ENCODE results near the gene TRAM2. TPM values are rescaled to one million over a fixed set of nuclear protein-coding genes. Genes with fewer than 3 reads are reported as not detected.

Gene TRAM2
- total RNA-seq, 6 donors from 2014 or later = 9.4 to 26.8 (median 14.3) TPM

- no peak for DNase-seq
- no peak for ATAC-seq (ENCODE audit: low FRiP score in 2 of 2)
- Histone ChIP-seq H3K36me3 (peaks cover 0 to 26% (median 11%) of the 10 kb centered on the region in 4 donors), H3K4me1 (peaks cover 0 to 9% (median 0%) of the 10 kb centered on the region in 4 donors), H3K9me3 (no peaks in the 10 kb centered on the region), H3K27ac (no peak overlapping the region), H3K27me3 (no peaks in the 10 kb centered on the region), H3K4me3 (no peak overlapping the region)
- no peak for TF ChIP-seq EP300 (IDR thresholded peaks at IDR 0.05)
- no peak for TF ChIP-seq POLR2AphosphoS5 (IDR thresholded peaks at IDR 0.05)
- TF ChIP-seq CTCF (IDR thresholded peaks at IDR 0.05) = no peak
- no peak for TF ChIP-seq POLR2A (IDR thresholded peaks at IDR 0.05)
- WGBS, 2 donors = 89 to 96% methylated on average over 4 of the region's 4 CpGs
Observed at GRCh38 chr6:52531396-52531795, 45.5 kb downstream of the TRAM2 start.

- no peak overlapping the region for H3K4me3 ChIP-seq
- H3K36me3 ChIP-seq = peaks cover 0 to 24% (median 10%) of the 10 kb centered on the region in 4 donors
- TF ChIP-seq CTCF (IDR thresholded peaks at IDR 0.05) (no peak), POLR2AphosphoS5 (IDR thresholded peaks at IDR 0.05) (no peak), POLR2A (IDR thresholded peaks at IDR 0.05) (no peak), EP300 (IDR thresholded peaks at IDR 0.05) (no peak)
- H3K9me3 ChIP-seq = no peaks in the 10 kb centered on the region
- H3K4me1 ChIP-seq = peaks cover 0 to 5% (median 0%) of the 10 kb centered on the region in 4 donors
- no peak overlapping the region for H3K27ac ChIP-seq
- DNase-seq (no peak), ATAC-seq (ENCODE audit: low FRiP score in 2 of 2) (no peak)
- H3K27me3 ChIP-seq = no peaks in the 10 kb centered on the region
- WGBS, 2 donors = 97 to 98% methylated on average over 10 of the region's 10 CpGs
Observed at GRCh38 chr6:52530351-52530750, 46.5 kb downstream of the TRAM2 start.

GRCh38 chr6:52529311-52529710 lies 47.5 kb downstream of the TRAM2 start:
- no peak overlapping the region for H3K4me3 ChIP-seq
- no peak for TF ChIP-seq CTCF (IDR thresholded peaks at IDR 0.05)
- no peak for TF ChIP-seq EP300 (IDR thresholded peaks at IDR 0.05)
- TF ChIP-seq POLR2AphosphoS5 (IDR thresholded peaks at IDR 0.05) = no peak
- TF ChIP-seq POLR2A (IDR thresholded peaks at IDR 0.05) = no peak
- H3K9me3 ChIP-seq = no peaks in the 10 kb centered on the region
- 94% methylated on average over 8 of the region's 8 CpGs for WGBS, 2 donors
- ATAC-seq (ENCODE audit: low FRiP score in 2 of 2) (no peak), DNase-seq (no peak)
- no peak overlapping the region for H3K27ac ChIP-seq
- no peaks in the 10 kb centered on the region for H3K27me3 ChIP-seq
- H3K36me3 ChIP-seq = peaks cover 0 to 14% (median 3%) of the 10 kb centered on the region in 4 donors
- no peaks in the 10 kb centered on the region for H3K4me1 ChIP-seq

- H3K27ac ChIP-seq = no peak overlapping the region
- DNase-seq (no peak), ATAC-seq (ENCODE audit: low FRiP score in 2 of 2) (no peak)
- no peaks in the 10 kb centered on the region for H3K9me3 ChIP-seq
- peaks cover 0 to 5% (median 0%) of the 10 kb centered on the region in 4 donors for H3K36me3 ChIP-seq
- H3K4me1 ChIP-seq = peaks cover 7 to 13% (median 10%) of the 10 kb centered on the region in 4 donors
- WGBS, 2 donors = 94 to 95% methylated on average over 7 of the region's 7 CpGs
- no peak overlapping the region for H3K4me3 ChIP-seq
- no peaks in the 10 kb centered on the region for H3K27me3 ChIP-seq
- TF ChIP-seq POLR2AphosphoS5 (IDR thresholded peaks at IDR 0.05) = no peak
Observed at GRCh38 chr6:52527436-52527835, 49.4 kb downstream of the TRAM2 start.

- H3K27me3 ChIP-seq = no peaks in the 10 kb centered on the region
- no peak overlapping the region for H3K27ac ChIP-seq
- peaks cover 13 to 21% (median 17%) of the 10 kb centered on the region in 4 donors for H3K4me1 ChIP-seq
- TF ChIP-seq CTCF (IDR thresholded peaks at IDR 0.05) = no peak
- no peak for TF ChIP-seq EP300 (IDR thresholded peaks at IDR 0.05)
- peaks cover 0 to 5% (median 0%) of the 10 kb centered on the region in 4 donors for H3K36me3 ChIP-seq
- 72 to 89% methylated on average over 4 of the region's 4 CpGs for WGBS, 2 donors
- ATAC-seq (ENCODE audit: low FRiP score in 2 of 2) = no peak
- DNase-seq = no peak
- no peak overlapping the region for H3K4me3 ChIP-seq
- H3K9me3 ChIP-seq = no peaks in the 10 kb centered on the region
Observed at GRCh38 chr6:52526634-52527033, 50.2 kb downstream of the TRAM2 start.
